H54 (cell line): ENCODE measurements around the gene SACM1L.
"Not testable (repeated sequence)": the region's sequence is repeated elsewhere in the genome, so short reads cannot be mapped to it uniquely, and the experiment has no call there.

Source experiments
- DNase-seq: peaks from one replicate; pipeline ENCODE4 v3.0.0; 2011; ENCODE audit warnings: low spot score, mixed read lengths; ENCODE audit not compliant: insufficient read length
- FAIRE-seq: peaks from 3 replicates; lab custom pipeline; 2011; peaks lifted over from hg19 to GRCh38; lab: Jason Lieb, UNC
- POLR2A ChIP-seq: IDR thresholded peaks from 2 replicates; pipeline ENCODE4 v1.6.1; 2011; ENCODE audit warnings: low read depth, mild to moderate bottlenecking, low read length

The SACM1L gene

GRCh38 chr3:45677841-45678240 lies 11.4 kb upstream of the SACM1L start:
- no peak for FAIRE-seq
- no peak for TF ChIP-seq POLR2A
- DNase-seq, result no peak

DNA sequence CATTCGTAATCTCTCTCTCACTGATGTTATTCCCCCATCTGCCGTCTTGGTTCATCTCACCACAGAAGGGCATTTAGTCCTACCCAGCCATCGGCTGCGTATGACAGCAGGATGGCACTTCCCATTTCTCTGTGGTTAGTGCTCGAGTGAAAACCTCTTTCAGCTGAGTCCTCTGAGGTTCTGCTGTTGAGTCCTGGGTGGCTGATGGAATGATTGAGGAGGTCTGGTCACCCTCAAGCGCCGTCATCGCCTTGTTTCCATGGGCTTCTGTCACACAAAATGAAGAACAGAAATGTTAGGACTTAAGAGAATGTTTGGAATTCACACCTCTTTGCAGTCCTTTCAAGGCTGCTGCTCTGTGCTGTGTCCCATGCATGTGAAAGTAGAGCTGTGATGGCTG lies 9.4 kb upstream of the SACM1L start:
- no peak for TF ChIP-seq POLR2A
- FAIRE-seq (no peak), DNase-seq (no peak)

GRCh38 chr3:45681221-45681620 lies 8.0 kb upstream of the SACM1L start:
- FAIRE-seq (no peak), DNase-seq (no peak)
- TF ChIP-seq POLR2A, result no peak

GRCh38 chr3:45681846-45682245 lies 7.3 kb upstream of the SACM1L start:
- no peak for FAIRE-seq
- no peak for TF ChIP-seq POLR2A
- DNase-seq, result no peak

DNA sequence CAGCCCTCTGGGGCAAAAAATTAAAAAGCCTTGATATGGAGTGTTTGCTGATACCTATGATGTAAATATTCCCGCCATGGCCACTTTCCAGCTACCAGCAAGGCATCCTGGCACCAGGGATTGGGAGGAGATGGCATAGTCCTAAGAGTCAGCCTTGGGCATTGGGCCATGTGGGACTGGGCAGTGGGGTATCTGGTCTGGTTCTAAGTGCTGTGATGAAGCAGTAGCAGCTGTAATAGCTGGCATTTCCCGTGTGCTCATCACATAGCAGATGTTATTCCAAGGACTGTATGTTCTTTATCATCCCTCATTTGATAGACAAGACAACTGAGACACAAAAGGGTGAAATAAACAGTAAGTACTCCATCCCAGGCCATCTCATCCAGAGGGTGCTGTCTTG lies 6.9 kb upstream of the SACM1L start:
- DNase-seq, result no peak
- no peak for FAIRE-seq
- no peak for TF ChIP-seq POLR2A

DNA sequence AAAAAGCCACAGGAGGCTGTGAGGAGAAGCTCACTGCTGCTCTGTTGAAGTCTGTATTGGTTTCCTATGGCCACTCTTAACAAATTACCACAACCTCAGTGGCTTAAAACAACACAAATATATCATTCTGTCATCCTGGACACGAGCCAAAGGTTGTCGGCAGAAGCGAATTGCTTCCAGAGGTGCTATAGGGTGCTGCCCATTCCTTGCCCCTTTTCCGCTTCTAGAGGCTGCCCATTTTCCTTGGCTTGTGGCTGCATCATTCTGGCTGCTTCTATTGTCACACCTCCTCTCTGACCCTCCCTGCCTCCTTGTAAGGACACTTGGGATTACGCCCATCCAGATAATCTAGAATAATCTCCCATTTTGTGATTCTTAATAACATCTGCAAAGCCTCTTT lies 6.4 kb upstream of the SACM1L start:
- TF ChIP-seq POLR2A, result no peak
- no peak for DNase-seq
- no peak for FAIRE-seq

GRCh38 chr3:45683417-45684326 lies 5.5 kb upstream of the SACM1L start:
- DNase-seq, result no peak
- no peak for TF ChIP-seq POLR2A
- FAIRE-seq, result no peak

DNA sequence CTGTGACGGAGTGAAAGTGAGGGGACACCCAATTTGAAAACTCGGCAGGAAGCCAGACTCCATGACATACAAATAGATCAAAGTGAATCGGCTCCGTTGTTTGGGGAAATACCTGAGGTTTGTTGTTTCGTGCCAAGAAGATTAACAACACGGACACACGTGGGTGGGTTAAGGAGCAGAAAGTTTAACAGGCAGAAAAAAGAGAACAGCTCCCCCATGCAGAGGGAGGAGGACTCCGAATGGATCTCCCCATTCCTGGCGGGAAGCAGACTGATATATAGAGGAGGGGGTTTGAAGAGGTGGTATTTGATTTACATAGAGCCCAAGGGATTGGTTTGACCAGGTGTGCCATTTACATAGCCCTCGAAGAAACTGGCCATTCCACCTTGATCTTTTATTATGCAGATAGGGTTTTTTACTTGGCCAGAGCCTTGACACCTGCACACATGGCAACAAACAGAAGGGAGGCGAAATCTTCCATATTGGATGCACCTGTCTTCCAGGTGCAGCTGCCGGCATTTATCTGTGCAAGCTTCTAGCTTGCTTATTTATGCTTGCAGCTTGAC lies 4.8 kb upstream of the SACM1L start:
- no peak for TF ChIP-seq POLR2A
- DNase-seq, result no peak
- no peak for FAIRE-seq

DNA sequence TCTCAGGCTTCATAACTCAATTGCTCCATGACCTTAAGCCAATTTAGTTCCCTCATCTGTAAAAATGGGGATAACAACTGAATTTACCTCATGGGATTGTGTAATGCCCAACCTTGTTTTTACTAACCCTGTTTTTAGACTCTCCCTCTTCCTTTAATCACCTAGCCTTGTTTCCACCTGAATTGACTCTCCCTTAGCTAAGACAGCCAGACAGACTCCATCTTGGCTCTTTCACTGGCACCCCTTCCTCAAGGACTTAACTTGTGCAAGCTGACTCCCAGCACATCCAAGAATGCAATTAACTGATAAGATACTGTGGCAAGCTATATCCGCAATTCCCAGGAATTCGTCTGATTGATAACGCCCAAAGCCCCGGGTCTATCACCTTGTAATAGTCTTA lies 3.5 kb upstream of the SACM1L start:
- DNase-seq, FAIRE-seq: not testable (repeated sequence)

DNA sequence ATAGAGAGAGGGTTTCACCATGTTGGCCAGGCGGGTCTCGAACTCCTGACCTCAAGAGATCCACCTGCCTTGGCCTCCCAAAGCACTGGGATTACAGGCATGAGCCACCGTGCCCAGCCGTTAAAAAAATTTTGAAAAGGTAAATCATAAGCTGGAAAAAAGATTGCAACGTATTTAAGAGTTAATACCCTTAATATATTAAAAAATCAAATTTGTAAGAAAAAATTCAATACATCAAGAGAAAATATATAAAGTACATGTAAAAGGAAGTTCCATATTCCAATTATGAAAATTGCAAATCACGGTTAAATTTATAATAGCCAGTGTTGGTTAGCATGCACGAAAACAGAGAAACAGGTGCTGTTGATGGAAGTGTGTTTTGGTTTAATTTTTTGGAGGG lies 2.3 kb upstream of the SACM1L start:
- DNase-seq (no peak), FAIRE-seq (no peak)
- TF ChIP-seq POLR2A, result no peak

DNA sequence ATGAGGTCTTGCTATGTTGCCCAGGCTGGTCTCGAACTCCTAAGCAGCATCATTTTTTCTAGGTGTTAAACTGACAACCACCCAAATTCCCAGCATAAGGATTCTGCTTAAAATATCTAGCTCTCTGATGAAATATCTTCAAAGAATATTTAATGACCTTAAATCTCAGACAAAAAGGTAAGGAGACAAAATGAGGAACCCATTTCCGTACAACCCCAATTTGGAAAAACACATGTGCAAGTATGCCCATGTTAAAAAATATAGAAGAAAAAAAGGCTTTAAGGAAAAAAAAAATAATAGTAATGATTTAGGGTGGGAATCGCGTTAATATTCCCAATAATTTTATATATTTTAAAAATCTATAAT lies 1.4 kb upstream of the SACM1L start:
- FAIRE-seq (no peak), DNase-seq (no peak)
- TF ChIP-seq POLR2A, result no peak

DNA sequence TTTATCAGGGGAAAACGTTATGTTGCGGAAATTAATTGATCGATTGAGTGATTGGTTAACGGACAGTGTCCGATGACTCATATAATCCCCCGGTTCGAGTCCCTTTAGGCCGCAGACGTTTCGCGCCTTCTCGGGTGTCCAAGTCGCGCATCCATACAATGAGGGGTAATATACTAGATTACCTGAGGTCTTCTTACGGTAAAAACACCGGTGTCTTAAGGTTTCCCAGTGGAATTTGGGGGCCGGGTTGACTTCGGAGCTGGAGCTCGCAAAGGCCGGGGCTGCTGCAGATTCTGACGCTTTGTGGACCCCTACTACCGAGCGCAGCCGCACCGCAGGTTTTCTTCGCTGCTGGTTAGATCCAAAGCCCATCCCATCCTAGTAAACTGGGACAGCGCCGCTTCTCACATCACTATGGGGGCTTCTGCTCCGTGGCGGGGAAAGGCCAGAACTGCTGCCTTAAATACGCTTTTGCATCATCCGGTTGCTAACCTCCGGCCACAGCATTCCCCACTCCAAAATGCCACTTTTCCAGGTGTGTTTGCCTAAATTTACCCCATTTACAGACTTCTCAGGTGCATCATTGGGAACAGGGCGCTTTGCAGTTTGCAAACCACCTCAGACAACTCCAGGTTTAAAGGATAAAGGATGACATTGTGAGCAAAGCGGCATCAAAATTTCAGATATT lies 858 bp upstream of the SACM1L start:
- no peak for TF ChIP-seq POLR2A
- DNase-seq (no peak), FAIRE-seq (no peak)

DNA sequence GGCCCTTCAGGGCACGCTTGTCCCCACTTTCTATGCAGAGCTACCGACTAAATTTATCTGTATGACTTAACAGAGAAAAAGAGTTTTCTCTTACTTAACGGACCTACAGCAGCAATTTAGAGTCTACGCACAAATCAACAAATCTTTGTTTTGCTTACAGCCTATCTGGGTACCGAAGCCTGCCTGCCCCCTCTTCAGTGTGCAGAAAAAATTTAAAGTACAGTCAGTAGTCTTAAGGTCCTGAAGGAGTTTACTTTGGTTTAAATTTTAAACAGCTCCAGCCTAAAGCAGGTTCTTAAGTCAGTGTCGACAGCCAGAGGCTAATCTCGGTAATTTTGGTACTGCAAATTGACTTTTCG lies 570 bp downstream of the SACM1L start:
- FAIRE-seq, result no peak
- no peak for DNase-seq

DNA sequence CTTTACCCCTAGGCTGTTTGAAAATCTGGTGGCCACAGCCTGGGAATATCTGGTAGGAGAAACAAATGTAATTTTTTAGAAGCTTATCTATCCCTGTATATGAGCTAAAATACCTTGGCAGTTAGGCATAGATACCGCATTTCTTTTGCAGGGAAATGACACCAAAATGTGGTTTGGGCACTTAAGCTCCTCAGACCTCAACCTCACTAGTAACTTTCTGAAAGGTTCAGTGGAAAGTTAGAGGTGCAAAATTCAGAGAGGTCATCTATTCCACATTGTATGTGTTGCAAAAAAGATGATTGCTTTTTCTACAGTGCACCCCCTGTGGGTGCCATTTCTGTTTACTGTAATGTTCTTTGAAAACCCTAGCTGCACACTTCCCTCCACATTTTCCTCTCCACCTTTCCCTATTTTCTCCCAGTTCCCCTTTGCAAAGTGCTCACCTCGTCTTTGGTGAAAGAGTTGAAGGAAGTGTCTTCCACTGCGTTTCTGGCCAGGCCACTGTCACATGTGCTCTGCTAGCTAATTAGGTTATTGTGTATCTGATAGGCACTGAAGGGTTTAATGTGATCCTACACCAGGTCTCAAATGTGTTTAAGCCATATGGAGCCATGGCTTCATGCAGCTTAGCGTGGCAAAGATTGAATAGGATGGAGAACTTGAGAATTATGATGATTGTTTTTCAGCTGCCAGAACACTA lies 1.3 kb downstream of the SACM1L start:
- no peak for DNase-seq
- no peak for FAIRE-seq
- TF ChIP-seq POLR2A, result no peak

More for the DNA sequence above, 570 bp downstream of the SACM1L start:
- no peak for TF ChIP-seq POLR2A
